COR-L47 (cell line): Measurements from ENCODE around the gene RBMS1.
"Not testable (repeated sequence)": the region's sequence is repeated elsewhere in the genome, so short reads cannot be mapped to it uniquely, and the experiment has no call there.

Source experiments
- DNase-seq: peaks from one replicate; lab custom pipeline; 2025; lab: John Stamatoyannopoulos, UW

RBMS1 gene

DNA sequence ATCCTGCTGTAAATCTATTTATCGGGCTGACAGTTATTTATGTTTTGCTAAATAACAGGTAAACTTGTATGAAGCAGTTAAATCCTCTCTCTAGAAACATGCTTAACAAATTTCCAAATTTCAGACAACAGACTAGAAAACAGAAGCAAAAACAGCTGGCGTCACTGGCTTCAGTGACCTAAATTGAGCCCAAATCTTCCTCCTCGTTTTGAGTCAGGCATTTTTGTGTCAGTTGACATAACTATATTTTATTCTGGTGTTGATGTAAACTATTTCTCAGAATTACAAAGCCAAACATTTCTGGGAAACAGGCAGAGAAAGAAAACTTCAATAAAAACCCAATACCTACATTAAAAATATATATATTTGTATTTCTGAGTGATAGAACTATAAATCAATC, 21.7 kb downstream of the RBMS1 start:
- DNase-seq = no peak

DNA sequence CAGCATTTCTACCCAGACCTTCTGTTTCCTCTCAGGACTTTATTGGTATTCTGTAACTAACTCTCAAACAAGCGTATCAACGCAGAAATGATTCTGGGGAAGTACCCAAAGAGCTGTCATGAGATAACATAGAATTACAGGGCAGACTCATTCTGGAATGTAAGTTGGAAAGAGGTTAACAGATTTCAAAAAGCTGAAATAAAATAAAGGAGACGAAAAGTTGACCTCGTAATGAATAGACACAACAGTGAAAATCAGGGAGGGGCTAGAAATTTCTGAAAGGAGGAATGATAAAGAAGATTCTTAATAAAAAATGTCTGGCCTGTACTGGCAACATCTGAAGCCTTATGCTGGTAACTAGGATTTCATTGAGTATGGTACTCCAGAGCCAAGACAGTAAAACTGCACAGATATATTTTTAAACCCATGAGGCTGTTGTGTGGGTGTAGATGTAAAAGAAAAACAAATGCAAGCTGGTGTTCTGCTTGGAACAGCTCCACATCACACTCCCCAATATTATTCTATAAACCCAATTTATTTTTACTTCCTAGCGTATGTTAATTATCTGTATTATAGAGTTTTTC, 23.9 kb downstream of the RBMS1 start:
- DNase-seq = no peak

DNA sequence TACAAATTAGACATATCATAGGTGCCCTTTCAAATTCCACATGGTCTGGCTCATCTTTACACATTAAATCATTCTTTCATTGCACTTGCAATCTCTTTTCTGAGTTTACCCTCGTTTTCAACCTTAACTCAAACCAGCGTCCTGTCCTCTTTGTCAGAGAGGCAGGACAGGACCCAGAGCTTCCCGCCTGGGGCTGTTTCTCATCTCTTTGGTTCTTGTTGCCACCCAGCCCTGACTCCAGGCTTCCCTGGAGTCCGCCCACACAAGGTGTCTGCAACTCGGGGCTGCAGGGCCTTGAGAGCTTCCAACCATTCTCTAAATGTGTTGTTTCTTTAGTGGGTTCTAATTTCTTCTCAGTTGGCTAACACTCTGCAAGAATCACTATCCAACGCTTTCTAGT, 24.4 kb downstream of the RBMS1 start:
- DNase-seq = no peak

DNA sequence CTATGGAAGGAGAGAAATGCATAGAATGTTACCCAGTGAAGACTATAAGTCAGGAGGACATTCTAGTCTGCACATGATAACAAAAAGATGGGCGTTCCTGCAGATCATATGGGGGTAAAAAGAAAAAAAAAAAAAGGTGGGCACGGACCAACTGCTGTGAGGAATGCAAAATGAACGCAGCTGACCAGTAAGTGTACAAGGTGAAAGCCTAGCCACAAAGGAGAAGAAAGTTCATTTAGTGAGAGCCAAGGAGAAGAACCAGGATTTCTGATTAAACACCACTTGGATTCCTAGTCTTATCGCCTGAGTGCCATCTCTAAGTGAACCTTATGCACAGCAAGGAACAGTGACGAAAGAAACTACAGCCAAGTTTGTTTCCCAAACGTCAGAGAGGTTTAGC, 26.5 kb downstream of the RBMS1 start:
- no peak for DNase-seq

DNA sequence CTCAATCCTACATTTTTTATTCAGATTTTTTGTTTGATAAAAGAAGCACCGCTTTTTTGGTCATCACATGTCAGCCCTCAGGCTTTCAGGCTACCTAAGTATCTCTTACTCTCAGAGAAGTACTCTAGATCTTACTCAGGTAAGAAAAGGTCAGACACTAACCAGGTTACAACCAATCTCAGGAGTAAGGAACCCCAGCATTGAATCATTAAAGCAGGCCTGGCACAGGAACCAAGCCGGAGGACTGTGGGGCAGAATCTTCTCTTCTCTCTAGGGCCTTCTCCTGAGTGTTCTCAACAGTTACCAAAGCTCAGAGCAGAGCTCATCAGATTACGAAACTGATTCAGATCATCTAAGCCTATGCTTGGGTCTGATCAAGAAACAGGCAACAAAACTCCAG, 28.2 kb downstream of the RBMS1 start:
- DNase-seq = no peak

DNA sequence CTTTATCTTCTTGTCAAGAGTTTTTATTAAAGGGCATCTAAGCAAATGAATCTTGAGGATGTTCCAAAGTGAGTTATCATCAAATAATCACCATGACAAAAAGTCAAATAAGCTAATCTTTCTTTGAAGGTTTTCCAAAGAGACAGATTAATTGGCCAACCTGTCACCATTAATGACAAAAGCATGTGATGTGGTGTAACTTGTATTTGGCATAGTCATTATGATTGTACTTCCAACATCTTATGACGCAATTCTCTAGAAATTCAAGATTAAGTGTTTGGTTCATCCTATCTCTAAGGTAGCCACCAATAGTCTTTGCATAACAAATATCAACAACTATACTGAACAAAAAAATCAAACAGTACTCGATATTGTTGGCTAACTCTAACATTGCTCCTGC, 28.6 kb downstream of the RBMS1 start:
- DNase-seq = no peak

DNA sequence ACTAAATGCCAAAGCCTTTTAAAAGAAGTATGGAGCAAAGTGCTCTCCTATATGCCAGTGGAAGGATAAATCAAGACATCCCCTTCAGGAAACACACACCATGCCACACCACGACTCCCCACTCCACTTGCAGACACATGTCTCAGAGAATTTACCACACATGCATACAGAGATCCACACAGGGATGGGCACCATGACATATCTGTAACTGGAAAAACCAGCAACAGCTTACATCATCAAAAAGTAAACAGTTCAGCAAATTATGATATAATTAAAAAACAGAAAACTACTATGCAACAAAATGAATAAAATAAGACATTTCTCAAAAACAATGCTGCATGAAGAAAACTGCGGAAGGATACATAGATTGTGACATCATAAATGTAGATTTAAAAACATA, 29.6 kb downstream of the RBMS1 start:
- no peak for DNase-seq

DNA sequence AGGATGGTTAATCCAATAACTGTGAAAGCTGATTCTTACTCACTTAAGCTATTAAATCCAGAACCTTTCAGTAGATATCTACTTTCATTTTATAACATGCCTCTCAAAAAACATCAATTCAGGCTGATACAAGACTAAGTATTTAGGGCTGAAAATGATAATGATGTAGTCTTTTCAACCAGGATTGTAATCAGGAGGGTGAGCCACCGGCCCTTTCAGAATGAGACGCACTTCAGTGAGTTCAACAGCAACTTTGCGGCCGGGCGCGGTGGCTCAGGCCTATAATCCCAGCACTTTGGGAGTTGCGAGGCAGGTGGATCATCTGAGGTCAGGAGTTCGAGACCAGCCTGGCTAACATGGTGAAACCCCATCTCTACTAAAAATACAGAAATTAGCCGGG, 30.4 kb downstream of the RBMS1 start:
- no peak for DNase-seq

DNA sequence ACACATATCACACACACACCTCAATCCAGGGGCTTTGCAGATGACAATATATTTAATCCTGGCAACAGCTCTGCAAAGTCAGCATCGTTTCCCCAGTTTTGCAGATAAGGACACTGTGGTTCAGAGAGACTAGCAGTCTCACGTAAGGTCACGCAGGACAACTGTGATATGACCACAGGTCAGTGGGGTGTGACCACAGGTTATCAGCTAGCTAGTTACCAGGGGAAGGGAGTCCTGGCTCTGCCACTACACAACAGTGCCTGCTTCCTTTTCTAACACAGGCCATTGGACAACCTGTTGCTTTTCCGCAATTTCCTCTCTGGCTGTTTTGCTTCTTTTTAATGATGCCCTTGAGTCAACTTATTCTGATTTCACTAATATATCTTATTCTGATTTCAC, 33.3 kb downstream of the RBMS1 start:
- DNase-seq = no peak

DNA sequence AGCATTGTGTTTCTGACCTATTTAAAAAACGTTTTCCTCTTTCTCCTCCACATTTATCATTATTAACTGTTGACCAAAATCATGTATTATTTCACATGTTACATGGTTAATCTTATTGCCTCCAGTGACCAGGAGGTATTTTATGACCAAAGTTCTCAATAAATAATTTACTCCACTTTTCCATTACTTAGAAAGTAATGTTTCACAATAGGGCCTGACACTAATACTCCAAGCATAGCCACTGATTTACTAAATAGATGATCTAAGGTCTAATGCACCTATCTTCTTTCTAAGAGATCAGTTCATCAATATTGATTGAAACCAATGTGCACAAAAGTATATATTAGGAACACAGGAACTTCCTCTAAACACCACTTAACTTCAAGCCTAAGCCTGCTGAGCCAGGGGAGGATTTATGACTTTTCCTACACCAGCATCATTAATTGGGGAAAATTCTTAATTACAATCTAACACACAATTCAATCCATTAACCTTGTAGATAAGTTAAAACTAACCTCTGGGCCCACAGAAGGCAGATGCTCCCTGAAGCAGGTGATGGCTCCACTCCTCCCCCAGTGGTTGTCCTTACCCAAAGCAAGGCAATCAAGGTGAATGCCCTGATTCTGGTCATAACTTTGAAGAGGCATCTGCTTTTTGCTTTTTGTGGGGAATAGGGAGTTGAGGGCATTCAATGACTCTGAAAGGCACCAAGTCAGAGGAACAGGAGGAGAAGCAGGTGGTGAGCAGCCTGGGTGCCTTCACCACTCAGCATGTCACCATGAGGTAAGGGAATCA, 33.9 kb downstream of the RBMS1 start:
- DNase-seq = no peak

DNA sequence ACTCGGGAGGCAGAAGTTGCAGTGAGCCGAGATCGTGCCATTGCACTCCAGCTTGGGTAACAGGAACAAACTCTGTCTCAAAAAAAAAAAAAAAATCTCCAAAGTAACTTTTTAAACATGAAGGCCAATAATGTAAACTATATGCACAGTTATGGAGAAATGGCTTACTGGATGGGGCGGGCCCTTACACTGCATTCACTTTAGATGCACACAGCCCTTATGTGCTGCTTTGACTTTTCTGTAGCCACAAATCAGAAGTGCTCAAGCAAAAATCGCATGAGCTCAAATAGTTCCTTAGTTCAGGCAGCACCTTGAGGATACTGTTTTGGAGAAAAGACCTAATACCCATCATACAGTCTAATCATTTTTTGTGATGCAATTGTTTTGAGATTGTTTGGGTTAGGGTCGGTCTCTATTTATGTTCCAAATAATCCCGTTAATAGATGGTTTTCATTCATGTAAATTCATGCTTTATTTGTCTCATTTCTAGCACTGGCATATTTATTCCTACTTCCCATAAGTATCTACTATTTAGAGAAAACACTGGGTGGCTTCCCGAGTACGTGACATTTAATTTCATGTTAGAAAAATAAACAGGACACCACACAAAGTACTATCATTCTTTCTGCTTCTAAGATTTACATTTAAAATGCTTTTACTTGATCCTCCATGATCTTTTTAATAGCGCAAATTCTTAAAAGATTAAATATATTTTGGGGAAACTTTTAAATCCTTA, 34.7 kb downstream of the RBMS1 start:
- no peak for DNase-seq

DNA sequence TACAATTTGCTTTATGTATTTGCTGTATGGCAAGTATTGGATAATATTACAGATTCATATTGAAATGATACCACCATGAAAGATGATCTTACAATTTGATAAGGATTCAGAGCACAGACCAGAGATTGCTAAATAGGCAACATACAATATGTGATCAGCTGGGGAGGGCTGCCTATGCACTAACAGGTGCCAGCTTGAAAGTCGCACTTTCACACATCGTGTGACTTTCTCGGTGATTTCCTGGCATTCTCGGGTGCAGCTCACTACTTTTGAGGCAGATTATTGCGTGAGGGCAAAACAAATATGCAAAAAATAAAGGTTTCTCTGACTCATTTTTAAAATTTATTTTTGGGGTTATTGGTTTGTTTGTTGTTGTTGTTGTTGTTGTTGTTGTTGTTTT, 36.0 kb downstream of the RBMS1 start:
- no peak for DNase-seq

DNA sequence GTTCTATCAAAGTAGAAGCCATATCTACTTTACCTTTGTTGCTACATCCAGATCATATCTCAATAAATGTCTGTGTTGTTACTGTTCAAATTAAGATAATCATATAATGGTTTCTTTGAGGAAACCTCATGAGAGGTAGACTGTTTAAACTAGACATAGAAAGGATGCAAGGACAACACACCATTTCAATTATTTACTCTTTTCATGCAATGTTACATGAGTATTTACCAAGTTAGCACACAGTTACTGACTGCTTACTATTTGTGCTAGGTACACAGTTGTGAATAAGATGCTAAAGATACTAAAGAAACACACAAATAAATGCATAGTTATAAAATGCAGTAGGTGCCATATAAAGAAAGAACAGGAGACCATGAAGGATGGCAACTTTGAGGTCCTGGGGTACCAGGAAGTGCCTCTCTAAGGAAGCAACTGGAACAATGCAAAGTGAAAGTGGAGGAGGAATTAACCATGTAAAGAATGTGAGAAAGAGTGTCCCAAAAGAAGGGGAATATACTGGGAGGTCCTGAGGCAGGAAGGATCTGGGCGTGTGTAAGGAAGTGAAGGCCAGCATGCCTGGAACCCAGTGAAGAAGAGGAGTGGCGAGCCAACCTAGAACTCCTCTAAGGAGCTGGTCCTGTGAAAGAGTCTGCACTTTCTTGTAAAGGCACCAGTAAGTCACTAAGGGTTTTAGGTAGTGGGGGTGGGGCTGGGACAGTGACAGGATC, 39.4 kb downstream of the RBMS1 start:
- no peak for DNase-seq

DNA sequence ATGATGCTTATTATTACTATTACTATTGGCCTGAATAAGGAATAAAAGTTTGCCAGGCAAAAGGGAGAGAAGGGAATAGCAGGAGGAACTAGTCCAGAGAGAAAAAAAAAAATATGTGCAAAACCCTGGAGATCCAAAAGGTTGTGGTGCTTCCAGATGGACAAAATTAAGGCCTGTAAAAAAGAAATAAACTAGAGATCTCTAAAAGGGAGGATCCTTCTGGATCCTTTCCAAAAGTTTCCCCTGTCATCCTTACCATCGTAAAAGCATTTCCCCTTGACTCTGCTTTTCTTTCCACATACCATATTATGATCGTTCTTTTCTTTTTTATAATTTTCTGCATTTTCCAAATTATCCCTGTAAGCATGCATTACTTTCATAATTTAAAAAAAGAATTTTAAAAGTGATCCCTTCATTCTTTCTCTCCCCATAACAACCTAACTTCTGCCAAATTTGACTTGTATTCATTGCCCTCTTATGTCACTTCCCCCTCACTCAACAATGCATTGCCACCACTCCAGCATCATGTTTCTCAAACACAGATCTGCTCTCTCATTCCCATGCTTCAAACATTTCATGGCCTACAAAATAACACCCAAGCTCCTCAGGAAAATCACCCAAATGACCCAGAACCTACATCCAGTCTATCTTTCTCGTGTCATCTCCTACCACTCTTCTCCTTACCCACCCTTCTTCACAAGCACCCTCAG, 40.3 kb downstream of the RBMS1 start:
- no peak for DNase-seq

DNA sequence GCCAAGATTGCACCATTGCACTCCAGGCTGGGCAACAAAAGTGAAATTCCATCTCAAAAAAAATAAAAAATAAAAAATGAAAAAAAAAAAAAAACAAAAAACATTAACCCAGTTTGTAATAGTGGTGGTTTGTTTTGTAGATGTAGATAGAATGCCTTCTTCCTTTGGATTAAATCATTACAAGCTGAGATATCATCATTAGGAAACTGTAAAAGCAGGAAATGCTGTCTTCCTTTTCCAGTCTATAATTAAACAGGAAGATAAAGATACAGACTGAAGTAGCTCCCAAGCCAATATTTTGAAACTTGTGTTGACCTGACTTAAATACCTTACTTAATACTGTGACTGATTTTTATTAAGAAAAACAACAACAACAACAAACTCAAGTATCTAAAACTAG, 43.1 kb downstream of the RBMS1 start:
- no peak for DNase-seq

DNA sequence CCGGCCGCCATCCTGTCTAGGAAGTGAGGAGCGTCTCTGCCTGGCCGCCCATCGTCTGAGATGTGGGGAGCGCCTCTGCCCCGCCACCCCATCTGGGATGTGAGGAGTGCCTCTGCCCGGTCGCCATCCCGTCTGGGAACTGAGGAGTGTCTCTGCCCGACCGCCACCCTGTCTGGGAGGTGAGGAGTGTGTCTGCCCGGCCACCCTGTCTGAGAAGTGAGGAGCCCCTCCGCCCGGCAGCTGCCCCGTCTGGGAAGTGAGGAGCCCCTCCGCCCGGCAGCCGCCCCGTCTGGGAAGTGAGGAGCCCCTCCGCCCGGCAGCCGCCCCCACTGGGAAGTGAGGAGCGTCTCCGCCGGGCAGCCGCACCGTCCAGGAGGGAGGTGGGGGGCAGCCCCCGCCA, 44.8 kb downstream of the RBMS1 start:
- DNase-seq = not testable (repeated sequence)

DNA sequence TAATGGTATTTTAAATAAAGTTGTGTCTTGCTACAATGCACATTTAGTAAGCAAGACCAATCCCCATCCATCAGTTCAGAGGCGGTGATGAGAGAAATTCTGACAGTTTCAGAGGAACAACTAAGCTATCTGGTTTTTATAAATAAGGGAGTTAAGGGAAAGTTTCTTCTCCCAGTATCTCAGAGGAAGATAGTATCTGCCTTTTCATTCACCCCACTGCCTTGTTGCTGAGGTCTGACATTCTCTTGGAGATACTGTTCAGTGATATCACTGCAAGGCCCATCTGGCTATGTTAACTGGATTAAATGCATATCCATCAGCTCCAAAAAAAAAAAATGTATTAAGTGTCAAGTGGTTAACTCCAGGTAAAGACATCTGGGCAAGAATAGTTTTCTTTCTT, 47.9 kb downstream of the RBMS1 start:
- no peak for DNase-seq

DNA sequence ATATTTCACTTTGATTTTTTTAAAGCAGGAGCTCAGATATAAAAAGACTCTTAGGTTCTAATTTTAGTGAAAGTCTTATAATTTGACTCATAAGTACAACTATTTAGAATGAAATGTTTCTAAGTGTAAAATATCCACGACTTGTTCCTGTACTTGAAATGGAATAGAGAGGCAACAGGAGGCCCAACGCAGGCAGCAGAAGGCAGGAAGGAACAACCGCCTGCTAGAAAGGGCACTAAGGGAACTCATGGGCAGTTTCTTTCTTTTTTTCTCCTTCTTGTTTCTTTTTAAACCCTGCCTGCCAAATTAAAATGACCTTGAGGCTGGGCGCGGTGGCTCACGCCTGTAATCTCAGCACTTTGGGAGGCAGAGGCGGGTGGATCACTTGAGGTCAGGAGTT, 51.0 kb downstream of the RBMS1 start:
- no peak for DNase-seq

DNA sequence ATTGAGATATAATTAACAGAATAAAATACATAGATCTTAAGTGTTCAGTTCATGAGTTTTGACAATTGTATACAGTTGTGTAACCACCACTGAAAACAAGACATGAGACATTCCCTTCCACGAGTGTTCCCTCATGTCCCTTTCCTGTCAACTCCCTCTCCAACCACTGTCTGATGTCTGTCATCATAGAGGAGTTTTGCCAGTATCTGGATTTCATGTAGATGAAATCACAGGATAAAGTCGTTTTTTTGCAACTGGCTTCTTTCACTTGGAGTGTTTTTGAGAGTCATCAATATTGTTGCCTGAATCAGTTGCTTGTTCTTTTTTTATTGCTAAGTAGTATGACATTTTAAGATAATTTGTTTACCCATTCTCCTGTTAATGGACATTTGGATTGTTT, 52.7 kb downstream of the RBMS1 start:
- no peak for DNase-seq

DNA sequence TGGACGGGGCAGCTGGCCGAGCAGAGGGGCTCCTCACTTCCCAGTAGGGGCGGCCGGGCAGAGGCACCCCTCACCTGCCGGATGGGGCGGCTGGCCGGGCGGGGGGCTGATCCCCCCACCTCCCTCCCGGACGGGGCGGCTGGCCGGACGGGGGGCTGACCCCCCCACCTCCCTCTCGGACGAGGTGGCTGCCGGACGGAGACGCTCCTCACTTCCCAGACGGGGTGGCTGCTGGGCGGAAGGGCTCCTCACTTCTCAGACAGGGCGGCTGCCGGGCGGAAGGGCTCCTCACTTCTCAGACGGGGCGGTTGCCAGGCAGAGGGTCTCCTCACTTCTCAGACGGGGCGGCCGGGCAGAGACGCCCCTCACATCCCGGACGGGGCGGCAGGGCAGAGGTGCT, 54.6 kb downstream of the RBMS1 start:
- not testable (repeated sequence) for DNase-seq

DNA sequence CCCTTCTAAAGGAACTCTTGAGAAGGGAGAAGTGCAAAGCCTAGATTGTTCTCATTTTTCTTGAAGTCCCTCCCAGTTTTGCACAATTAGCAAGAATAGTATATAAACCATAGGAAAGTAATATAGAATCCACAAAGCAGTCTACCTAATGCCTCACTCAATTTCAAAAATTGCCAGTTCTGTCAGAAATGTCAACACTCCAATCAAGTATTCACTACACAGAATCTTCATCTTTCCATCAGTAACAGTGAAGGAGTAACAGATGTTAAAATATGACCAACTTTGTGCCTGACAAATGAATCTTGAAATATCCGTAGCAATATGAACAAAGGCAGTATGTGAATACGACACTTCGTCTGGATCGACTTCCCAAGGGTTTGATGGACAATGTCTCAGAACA, 56.3 kb downstream of the RBMS1 start:
- no peak for DNase-seq
